SW480 (cell line): ENCODE results near the gene EGFL7.
A peak's percentile ranks its signal among the peaks of the same experiment; 100 is the strongest.

Experiments used
- DNase-seq: peaks from one replicate; pipeline ENCODE4 v3.0.0-alpha.2; 2016; ENCODE audit warnings: low spot score

EGFL7 gene

DNA sequence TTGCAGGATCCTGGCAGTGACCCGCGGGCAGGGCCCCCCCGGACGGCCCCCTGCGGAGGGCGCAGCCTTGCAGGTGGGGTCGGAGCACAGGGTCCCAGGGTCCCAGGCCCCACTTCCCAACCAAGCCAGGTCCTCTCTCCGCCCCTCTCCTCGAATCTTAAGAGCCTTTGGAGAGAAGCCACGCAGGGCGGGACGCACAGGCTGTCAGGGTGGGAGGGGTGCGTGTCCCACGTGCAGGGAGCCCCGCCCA is 18.4 kb upstream of the EGFL7 start:
- DNase-seq, result no peak

GRCh38 chr9:136644593-136645351 is 17.9 kb upstream of the EGFL7 start:
- DNase-seq, result peak; percentile 76

DNA sequence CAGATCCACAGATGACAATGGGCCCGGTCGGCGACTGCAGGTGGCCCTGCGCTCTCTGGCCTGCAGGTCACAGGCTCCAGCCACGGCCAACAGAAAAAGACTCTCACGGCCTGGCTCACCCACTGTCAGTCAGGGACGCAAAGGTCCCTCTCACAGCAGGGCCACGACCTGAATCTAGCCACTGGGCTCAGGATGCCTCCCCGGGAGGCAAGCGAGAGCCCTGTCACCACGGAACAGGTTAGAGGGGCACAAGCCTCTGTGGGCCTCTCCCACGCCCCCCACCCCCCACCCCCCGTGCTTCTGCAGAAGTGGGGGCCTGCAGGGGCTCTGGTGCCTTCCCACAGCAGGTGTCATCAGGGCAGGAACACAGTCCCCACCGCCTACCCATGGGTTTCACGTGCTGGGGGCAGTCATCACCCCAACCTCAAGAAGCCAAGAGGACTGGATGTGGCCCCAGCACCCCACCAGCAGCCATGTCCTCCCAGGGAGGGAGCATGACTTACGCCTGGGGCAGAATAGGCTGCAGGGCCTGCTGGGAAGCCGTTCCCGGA is 17.3 kb upstream of the EGFL7 start:
- no peak for DNase-seq

GRCh38 chr9:136645903-136646754 is 16.6 kb upstream of the EGFL7 start:
- no peak for DNase-seq

DNA sequence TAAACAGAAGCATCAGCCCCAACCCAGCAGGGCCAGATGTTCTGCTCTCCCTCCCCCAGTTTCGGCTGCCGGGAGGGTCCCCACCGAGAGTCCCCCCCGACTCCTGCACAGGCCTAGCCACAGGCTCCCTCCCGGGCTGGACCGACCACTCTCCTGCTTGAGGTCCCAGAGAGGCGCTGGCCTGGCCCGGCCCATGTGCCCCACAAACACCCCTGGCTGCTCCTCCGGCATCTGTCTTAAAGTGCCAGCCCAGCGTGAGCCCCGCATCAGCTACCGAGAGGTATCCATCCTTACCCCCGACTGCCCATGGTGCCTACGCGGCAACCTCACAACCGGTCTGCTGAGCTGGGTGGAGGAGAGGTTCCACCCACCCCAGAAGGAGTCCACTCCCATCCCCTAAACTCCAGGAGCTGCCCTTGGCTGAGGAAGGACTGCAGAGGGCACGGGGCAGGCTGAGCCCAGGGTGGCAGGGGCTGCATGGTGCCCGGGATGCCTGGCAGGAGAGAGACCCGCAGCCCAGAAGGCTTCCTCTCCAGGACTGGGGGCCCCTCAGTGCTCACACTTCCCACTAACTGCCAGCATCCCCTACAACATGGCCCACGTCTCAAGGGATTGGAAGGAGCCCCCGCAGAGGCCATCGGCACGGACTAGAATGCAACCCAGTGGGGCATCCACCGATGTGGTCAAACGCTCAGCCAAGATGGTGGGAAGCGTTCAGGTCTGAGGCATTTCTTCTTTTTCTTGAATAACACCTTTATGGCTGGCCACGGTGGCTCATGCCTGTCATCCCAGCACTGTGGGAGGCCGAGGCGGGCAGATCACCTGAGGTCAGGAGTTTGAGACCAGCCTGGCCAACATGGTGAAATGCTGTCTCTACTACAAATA is 15.6 kb upstream of the EGFL7 start:
- no peak for DNase-seq

- DNase-seq, result no peak
These were observed 14.0 kb upstream of the EGFL7 start for GRCh38 chr9:136648751-136649150.

DNA sequence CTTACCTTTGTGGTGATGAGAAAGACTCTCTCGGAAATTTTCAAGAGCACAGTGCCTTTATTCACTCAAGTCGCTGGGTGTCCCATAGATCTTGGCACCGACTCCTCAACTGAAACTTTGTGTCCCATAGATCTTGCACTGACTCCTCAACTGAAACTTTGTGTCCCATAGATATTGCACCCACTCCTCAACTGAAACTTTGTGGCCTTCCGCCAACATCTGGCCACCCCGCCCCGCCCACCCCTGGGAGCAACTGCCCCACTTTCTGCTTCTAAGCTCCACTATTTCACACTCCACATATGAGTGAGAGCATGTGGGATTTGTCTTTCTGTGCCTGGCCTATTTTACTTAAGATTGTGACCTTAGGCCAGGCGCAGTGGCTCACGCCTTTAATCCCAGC is 12.7 kb upstream of the EGFL7 start:
- no peak for DNase-seq

- no peak for DNase-seq
These were observed 12.1 kb upstream of the EGFL7 start for GRCh38 chr9:136650648-136651047.

DNA sequence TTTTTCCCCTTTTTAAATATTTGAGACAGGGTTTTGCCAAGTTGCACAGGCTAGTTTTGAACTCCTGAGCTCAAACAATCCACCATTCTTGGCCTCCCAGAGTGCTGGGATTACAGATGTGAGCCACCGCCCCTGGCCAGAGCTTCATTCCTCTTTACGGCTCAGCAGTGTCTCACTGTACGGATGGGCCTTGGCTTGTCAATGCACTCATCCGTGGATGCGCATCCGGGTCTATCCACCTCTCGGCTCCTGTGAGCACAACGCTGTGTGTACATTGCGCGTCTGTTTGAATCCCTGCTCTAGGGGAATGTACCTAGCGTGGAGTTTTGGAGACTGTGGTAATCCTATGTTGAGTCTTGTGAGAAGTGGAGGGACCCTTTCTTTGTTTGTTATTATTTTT is 10.9 kb upstream of the EGFL7 start:
- DNase-seq, result no peak

- peak; percentile 27 for DNase-seq
These were observed 9.2 kb upstream of the EGFL7 start for GRCh38 chr9:136653323-136654079.

DNA sequence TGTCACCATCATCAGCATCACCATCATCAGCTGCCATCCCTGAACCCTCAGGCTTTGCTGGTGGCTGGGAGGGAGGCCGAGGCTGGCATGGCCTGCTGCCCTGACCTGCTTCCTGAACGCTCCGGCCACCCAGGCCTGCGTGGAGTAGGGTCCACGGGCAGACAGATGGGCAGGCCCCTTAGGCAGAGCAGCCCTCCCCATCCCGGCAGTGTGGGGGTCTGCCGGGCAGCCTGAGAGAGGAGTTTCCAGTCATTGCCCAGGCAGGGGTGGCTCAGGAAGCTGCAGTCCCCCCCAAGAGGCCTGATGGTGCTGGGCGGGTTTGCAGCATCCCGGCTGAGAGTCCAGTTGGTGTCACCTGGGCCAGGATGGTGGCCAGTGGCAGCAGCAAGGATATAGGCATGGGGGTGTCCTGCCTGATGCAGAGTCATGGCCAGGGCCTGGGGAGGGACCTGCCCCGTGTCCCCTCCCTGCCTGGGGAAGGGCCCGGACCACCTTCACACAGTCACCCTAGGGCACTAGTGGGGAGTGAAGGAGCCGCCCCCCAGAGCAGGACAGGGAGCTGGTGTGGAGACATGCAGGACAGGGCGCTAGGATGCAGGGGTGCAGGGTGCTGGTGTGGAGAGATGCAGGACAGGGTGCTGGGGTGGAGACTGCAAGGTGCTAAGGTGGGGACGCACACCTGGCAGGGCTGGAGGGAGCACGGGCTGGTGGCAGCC is 7.7 kb upstream of the EGFL7 start:
- no peak for DNase-seq

DNA sequence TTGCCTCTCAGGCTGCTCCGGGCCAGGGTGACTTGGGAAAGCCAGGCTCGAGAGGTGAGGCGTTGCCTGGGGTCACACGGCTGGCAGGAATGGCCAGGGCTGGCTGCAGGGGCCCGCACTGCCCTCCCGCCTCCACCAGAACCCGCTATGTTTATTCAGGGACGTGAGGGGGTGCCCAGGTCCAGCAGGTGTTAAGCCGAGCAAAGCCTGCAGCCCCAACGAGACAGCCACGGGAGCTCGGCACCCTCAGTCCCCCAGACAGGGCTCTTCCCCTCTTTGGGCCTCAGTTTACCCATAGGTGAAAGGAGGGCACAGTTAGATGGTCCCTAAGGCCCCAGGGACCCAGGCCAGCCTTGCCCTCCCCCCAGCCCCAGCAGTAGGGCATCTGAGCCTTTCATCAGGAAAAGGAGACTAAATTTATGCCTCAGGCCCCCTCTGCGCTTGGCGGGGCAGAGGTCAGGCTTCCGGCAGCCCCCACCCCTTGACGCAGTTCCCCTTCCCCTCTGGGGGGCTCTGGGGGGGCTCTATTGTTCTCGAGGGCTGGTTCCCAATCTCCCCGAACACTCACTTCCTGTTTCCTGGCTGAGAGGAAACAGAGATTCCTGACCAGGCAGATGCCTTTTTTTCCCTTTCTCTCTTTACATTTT is 7.1 kb upstream of the EGFL7 start:
- no peak for DNase-seq

DNA sequence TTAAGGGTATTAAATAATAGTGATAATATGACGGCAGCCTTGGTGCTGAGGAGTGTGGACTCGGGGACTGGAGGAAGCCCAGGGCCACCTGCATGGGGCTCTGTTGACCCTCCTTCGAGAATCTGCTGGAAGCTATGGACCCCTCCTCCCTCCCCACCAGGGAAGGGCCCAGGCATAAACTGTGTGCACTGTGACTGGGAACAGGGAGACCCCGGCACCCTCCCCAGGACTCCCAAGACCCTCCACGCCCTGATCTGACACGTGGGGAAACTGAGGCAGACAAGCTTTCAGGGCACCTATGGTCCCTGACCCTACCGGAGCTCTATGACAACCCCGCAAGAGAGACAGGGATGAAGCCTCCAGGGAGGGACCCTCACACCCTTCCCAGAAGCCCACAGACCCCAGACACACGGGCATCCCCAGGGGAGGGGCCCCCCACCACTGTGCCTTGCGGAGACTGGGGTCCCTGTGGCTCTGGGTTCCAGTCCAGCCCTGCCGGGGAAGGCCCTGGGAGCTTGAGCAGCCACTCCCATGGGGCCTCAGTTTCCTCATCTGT is 6.5 kb upstream of the EGFL7 start:
- no peak for DNase-seq

GRCh38 chr9:136656795-136657611 is 5.7 kb upstream of the EGFL7 start:
- no peak for DNase-seq

DNA sequence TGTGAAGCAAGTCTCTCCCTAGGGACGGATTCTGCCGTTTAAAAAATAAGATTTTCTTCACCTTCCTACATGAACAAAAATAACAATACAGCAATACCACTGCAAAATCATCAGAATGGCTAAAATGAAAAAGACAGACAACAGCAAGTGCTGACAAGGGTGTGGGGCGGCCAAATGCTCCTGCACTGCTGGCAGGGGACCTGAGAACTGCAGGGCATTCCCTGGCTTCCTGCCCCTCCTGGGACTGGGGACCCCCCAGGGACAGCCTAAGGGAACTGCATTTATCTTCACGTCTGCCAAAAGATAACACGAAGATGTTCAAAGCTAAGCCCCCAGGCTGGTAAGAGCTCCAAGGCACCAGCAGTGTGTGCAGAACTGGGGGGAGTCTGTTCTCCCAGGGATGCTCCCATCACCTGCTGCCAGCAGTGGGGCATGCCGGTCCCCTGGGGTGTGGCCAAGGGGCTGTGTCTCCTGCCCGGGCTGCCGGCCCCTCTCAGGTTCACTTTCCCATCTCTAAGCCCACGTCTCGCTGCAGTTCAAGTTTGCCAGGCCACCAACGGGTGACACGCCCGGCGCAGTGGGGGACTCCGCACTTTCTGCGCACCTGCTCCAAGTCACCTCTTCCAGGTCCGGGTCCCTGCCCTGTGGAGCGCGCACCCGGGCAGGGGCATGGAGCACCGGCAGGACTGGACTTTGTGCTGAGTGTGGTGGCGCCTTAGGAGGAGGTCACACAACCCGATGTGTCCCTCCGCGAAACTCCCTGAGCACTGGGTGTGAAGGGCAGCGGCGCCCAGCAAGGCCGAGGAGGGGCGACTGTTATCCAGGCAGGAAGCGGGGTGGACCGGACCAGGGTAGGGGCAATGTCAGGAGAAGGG is 4.5 kb upstream of the EGFL7 start:
- no peak for DNase-seq

GRCh38 chr9:136658849-136659535 is 3.7 kb upstream of the EGFL7 start:
- DNase-seq, result no peak
